Amniotic stem cell (primary cell): ENCODE results near the gene ITCH.

ENCODE experiments used
- DNase-seq: peaks from one replicate; lab custom pipeline; 2025; lab: John Stamatoyannopoulos, UW

Gene ITCH

DNA sequence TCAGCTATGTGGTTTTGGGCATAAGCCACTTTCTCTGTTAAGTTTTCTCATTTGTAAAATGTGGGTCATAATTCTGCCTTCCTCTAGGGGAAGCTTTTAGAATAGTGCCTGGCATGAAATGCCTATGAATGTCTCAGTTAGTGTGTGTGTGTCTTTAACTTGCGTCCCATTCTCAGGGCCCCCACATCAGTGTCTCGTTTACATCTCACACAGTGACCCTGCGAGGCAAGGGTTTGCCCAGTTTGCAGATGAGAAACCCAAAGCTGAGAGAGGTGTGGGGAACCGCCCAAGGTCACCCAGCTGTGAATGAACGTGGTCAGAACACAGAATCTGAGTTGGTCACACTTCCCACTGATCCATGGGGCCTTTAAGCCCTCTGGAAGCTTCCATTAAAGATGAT is 167.3 kb downstream of the ITCH start:
- DNase-seq, result no peak

DNA sequence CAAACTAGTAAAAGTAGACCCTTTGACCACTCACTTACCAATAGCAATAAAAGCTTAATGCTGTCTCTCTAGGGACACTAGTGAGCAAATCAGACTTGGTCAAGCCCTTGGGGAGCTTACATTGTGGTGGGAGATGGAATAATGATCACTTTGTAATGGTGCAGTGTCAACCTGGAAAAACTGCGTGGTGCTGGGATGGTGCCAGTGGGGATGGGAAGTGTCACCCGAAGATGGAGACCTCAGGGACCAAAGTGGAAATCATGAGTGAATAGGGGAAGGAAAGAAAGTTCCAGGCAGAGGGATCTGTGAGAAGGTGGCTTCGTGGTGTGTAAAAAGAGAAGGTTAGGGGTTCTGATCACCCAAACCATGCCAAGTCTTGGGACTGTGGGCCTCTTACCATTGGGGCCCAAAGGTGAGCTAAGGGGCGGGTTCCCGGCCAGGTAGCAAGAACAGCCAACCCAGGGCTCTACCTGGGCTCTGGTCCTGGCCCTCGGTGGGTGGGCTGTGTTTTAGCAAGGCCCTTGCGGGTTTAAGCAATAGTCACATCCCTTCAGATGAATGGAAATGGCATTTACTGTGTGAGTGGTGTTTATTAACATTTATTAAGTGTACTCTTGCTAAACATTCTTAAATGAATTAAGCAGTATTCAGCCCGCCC is 168.7 kb downstream of the ITCH start:
- DNase-seq, result no peak

DNA sequence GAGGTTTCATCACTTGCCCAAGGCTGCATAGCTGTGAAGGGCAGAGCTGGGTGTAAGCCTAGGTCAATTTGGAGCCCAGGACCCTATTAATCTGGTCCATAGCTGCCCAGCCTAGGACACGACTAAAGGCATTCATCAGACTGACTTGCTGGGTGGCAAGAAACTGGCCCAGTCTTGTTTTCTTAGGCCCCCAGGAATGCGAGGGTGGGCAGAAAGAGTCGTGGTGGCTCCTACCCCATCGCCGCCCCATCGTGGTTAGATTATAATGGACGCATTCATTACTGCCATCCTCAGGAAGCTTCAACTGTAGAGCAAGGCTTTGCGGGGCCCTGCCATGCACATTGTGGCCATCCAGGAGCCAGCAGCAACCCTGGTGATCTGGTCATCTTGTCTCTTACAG is 169.2 kb downstream of the ITCH start:
- no peak for DNase-seq

GRCh38 chr20:34532756-34533155 is 169.7 kb downstream of the ITCH start:
- DNase-seq, result no peak

DNA sequence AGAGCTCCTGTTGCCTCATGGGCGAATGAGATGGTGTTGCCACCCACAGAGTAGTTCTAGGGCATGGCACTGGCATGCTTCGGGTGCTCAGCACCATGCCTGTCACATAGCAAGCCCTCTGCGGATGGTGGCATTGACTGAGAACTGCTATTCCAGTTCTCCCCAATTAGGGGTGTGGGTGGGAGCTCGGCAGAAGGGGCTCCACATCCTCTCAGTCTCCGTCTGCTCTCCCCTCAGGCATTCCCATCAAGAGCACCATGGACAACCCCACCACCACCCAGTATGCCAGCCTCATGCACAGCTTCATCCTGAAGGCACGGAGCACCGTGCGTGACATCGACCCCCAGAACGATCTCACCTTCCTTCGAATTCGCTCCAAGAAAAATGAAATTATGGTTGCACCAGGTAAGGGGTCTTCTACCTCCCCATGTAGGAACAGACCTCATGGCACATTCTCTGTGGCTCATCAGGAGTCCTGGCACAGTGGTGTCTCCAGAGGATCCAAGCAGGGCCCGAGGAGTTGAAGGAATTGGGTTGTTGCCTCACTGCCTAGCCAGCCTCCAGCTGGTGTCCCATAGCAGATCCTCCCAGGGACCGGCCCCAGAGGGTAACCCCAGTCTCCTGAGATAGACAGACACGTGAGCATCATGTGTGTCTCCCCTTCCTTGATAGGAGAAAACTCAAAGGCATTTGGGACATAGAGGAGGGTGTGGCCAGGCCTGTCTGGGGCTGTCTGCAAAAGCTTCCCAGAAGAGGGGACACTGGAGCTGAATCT is 171.5 kb downstream of the ITCH start:
- DNase-seq, result no peak

DNA sequence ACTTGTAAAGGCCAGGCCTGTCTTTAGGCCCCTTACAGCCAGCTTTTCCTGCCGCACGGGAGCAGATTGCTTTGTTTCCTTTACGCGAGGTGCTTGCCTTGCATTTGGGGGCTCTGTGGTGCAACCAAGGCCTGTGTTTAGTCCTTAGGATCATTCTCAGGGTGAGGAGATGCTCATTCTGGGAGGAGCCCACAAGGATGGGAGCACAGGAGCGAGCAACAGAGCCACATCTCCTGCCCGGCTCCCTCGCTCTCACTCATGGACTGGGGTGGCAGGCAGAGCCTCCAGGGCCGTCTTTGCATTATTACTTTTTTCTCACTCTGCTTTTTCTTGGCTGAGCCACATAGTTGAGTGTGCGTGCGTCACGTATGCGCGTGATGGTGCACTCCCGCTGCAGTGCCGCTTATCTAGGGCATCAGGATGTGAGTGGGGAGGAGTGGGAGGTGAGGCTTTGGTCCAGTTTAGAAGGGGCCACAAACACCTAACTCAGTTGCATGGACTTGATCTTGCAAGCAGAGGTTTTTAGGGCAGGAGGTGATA is 172.3 kb downstream of the ITCH start:
- no peak for DNase-seq

- no peak for DNase-seq
Measured at GRCh38 chr20:34535857-34536256, 172.8 kb downstream of the ITCH start.

DNA sequence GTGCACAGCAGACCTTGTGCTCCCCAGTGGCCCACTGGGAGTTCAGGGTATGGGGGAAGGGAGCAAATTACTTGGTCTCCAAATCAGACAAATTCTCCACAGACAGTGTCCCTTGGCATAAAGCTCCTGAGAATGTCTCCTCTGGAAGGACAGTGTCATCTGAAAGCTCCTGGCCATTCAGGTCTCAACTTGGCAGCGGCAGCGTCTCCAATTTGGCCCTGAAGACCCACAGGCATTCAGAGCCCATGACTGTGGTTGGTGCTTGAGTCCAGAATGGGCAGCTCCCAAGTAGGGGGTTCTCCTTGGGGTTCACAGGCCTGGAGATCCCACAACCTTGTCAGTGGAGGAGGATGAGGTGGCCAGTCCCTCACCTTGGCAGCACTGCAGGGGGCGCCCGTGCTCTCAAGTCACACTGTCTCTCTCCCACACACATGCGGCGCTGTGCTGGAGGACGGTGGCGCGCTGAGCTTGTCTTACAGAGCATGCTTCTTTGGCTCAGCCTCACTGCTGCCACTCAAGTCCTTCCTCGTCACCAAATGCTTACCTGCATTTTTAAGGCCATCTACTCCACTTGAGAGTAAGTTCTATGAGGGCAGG is 173.8 kb downstream of the ITCH start:
- DNase-seq, result no peak

DNA sequence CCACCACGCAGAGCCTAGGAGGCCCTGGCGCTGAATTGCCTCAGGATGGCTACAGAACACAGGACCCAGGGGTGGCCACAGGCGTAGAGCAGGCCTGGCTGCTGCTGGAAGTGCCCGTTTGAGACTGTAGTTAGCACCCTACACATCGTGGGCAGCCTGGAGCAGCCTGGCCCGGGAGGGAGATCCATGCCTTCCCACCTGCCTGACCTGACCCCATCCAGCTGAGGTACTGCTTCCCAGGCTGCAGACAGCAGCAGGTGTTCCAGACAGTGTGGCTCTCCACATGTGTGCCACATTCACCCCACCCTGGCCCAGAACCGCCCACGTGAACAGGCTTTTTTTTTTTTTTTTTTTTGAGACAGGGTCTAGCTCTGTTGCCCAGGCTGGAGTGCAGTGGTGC is 174.6 kb downstream of the ITCH start:
- no peak for DNase-seq

DNA sequence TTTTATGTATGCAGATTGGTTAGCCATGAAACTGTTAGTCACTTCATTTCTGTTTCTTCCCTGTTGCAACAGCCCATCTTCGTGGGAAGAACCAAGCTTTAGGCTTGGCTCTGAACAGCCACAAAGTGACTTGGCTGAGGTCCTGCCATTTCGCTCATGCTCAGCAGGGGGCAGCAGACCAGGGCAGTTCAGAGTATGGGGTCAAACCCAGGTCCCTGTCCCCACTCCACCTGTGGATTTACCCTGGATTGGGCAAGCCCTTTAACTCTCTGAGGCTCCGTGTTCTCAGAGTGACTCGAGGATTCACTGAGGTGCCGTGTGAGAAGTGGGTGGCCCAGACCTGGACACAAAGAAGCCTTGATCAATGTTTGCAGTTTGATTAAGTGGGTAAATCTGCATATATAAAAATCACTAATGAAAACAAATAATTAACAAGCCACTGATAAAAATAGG is 175.6 kb downstream of the ITCH start:
- no peak for DNase-seq

- no peak for DNase-seq
Measured at GRCh38 chr20:34539756-34540155, 176.7 kb downstream of the ITCH start.

DNA sequence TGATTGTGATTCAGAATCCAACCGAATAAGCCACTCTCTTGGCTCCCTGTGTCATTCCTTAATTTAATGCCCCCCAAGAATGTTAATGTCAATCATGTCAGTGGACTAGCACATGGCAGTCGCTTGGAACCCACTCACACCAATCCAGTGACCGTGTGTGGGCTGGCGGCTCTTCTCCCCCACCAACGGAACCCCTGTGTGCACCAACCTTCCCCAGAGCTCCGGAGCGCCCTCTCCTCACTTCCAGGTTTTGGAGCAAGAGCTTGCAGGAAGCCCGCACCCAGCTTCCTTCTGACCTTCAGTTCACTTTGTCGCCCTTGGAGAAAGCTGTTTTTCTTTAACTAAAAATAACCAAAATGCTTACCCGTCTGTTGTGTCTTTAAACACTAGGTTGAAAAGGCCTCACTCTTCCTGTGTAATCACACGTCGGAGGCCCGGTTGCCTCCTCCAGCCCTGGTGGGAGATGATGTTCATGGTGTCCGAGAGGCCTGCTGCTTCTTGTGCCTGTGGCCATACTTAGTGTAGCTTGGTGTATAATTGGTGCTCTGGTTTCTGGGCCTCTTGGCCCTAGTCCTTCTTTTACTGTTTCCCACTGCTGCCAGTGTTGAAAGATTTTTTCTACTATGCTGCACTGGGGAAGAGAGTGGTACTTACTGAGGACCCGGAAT is 177.7 kb downstream of the ITCH start:
- no peak for DNase-seq

- DNase-seq, result no peak
Measured at GRCh38 chr20:34541264-34541901, 178.3 kb downstream of the ITCH start.

- no peak for DNase-seq
Measured at GRCh38 chr20:34541917-34542316, 178.8 kb downstream of the ITCH start.

DNA sequence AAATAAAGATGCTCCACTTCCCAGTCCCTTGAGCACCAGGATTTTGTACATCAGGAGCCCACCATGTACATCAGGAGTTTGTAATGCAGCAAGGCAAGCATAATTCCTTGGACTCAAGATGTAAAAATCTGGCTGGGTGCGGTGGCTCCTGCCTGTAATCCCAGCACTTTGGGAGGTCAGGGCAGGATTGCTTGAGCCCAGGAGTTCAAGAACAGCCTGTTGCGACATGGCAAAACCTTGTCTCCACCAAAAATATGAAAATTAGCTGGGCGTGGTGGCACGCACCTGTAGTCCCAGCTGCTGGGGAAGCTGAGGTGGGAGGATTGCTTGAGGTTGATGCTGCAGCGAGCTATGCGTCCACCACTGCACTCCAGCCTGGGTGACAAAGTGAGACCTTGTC is 179.4 kb downstream of the ITCH start:
- DNase-seq, result no peak

- DNase-seq, result no peak
Measured at GRCh38 chr20:34543463-34544056, 180.5 kb downstream of the ITCH start.

- DNase-seq, result no peak
Measured at GRCh38 chr20:34544109-34544796, 181.2 kb downstream of the ITCH start.

- no peak for DNase-seq
Measured at GRCh38 chr20:34546751-34547181, 183.7 kb downstream of the ITCH start.

DNA sequence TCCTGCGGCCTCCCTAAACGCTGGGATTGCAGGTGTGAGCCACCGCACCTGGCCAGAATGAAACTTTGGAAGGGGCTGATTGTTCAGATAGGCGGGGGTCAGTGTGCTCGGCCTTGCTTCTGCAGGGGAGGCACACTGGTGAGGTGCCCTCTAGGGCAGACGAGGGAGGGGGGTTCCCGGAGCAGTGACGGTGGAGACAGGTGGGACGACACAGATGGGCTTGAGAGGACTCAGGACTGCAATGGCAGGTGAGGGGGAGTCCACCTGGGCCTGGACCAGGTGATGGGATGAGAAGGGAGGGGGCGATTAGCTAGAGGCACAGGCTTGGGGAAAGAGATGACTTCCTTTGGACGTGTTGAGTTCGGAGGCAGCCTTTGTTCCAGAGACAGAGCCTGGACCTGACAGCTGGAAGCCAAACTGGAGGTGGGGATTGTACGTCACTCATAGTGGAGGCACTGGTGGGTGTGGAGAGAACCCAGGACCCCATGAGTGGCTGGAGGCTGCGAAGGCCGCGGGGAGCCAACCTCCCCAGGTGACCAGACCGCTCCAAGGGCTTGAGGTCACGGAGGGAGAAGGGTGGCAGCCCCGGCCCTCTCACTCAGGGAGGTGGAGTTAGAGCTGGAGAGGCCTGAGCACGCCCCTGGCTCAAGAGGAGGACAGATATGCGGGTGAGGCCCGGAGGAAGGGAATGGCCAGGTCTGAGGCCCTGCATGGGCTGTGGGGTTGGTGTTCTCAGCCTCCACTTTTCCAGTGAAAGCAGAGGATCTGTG is 185.0 kb downstream of the ITCH start:
- DNase-seq, result no peak

DNA sequence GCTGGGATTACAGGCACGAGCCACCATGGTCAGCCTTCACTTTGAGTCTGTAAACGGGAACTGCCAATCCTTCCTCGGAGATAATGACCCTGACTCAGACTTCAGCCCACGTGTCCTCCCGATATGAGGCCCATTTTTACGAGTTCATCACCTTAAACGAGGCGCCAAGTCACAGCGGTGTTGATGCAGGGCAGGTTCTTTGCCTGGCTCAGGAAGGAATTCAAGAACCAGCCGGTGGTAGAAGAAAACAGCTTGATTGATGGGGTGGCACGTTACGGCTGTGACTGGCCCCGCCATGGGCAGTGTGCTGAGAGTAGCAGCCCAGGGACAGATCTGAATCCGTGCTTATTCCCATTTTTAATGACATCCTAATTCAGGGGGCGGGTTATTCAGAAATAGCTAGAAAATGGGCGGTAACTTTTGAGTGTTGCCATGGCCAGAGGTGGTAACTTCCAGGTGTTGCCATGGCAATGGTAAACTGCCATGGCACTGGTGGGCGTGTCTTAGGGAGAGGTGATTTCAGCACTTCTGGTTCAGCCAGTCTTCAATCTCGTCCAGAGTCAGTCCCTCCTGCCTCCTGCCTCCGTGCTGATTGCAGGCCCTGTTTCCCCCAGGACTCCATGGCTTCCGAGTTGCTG is 186.3 kb downstream of the ITCH start:
- no peak for DNase-seq
